ENCODE results near the gene ANKRD26.

GRCh38 chr10:27143686-27144085, 43.4 kb upstream of the ANKRD26 start:
- no peak for TF ChIP-seq EZH2 (IDR thresholded peaks at IDR 0.05)
- TF ChIP-seq CTCF (IDR thresholded peaks at IDR 0.05): no peak

Data from neural progenitor cell (in vitro differentiated cells).